ENCODE data around the gene CD52.
A peak's percentile ranks its signal among the peaks of the same experiment; 100 is the strongest.

CD52 gene

DNA sequence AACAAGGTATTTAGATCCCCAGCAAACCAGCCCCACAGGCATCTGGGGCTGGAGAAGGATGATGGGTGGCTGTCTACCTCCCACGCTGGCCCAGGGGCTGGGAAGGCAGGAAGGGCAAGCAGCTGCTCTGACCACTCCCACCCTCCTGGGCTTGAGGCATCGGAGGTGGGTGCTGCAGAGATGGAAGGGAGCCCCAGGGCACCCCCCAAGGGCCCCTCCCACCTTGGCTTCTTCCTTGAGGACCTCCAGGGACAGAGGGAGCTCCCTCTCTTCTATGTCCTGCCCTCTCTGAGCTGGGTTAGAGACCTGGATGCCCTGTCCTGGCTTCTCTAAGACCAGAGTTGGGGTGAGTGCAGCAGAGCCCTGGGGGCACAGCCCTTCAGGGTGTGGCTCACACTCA, 3.1 kb downstream of the CD52 start:
- Histone ChIP-seq H4K8ac (ENCODE audit: low read depth, low read length) (no peak overlapping the region), H3K23ac (ENCODE audit: low read length) (no peak overlapping the region), H3K14ac (ENCODE audit: low read length) (no peak overlapping the region), H3K36me3 (ENCODE audit: control insufficient read depth in 1 of 2, insufficient read depth in 2 of 2, low read length in 2 of 2) (peaks cover 35 to 40% of the 10 kb centered on the region in 2 experiments), H3K18ac (ENCODE audit: low read length) (no peak overlapping the region), H3K4ac (ENCODE audit: low read depth, low read length) (no peak overlapping the region), H3K4me3 (ENCODE audit: low read depth, low read length) (no peak overlapping the region), H2AK5ac (ENCODE audit: low read length) (no peak overlapping the region), H3K79me2 (ENCODE audit: control insufficient read depth, insufficient read depth, low read length, poor library complexity) (no peaks in the 10 kb centered on the region), H4K12ac (ENCODE audit: low read depth, low read length) (no peak overlapping the region), H2BK12ac (ENCODE audit: low read length) (no peak overlapping the region), H2BK5ac (ENCODE audit: low read depth, low read length, poor library complexity) (no peak overlapping the region), H3K79me1 (ENCODE audit: low read length) (no peaks in the 10 kb centered on the region), H2BK120ac (ENCODE audit: insufficient read depth, low read length, poor library complexity) (no peak overlapping the region), H3K4me2 (ENCODE audit: low read length) (no peak overlapping the region), H3K27me3 (ENCODE audit: insufficient read depth, low read length) (no peaks in the 10 kb centered on the region), H3K9me3 (ENCODE audit: insufficient read depth, low read depth, low read length) (peaks cover 5% of the 10 kb centered on the region), H3K27ac (ENCODE audit: low read depth, low read length) (no peak overlapping the region), H2AFZ (ENCODE audit: insufficient read depth, low read length, poor library complexity) (no peak overlapping the region), H4K91ac (ENCODE audit: low read depth, low read length) (no peak overlapping the region), H3K9ac (ENCODE audit: low read length) (no peak overlapping the region), H3K4me1 (ENCODE audit: control insufficient read depth in 1 of 2, insufficient read depth in 2 of 2, low read length in 2 of 2) (peaks cover 6 to 8% of the 10 kb centered on the region in 2 experiments)
- no CpG with 5 or more reads among the region's 2 CpGs for WGBS (ENCODE audit: extremely low coverage, insufficient coverage, insufficient read length)
- DNase-seq: no peak

DNA sequence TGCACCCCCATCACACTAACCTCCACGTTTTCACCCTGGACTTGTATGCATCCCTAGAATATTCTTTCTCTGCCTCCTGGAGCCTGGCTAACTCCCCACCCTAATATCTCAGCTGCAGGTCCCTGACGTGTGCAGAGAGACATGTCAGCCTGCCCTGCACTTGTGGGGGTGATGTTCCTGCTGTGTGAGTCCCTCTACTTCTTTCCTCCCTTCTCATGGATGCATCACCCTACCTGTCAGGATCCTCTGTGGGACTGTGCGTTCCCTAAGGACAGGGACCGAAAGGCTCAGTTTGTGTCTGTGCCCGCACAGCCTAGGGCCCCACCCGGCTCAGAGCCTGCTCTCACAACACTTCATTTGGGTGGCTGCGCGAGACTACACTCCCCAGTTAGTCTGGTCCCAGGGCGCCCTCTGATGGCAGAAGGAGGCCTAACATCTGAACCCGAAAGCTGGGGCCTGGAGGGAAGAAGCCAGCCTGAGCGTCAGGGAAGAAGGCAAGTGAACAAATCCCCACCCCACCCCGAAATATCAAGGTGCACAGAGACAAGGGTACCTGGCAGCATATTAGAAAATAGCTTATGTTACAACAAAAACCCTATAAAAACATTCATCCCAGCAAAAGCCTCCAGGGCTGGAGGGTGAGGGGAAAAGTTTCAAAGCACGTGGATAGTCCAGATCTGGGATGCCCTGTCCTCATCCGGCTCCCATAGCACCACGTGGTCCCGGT, 3.7 kb downstream of the CD52 start:
- Histone ChIP-seq H2BK12ac (ENCODE audit: low read length) (no peak overlapping the region), H3K4me3 (ENCODE audit: low read depth, low read length) (no peak overlapping the region), H3K9me3 (ENCODE audit: insufficient read depth, low read depth, low read length) (peaks cover 5% of the 10 kb centered on the region), H2BK5ac (ENCODE audit: low read depth, low read length, poor library complexity) (no peak overlapping the region), H3K9ac (ENCODE audit: low read length) (no peak overlapping the region), H4K12ac (ENCODE audit: low read depth, low read length) (no peak overlapping the region), H2BK120ac (ENCODE audit: insufficient read depth, low read length, poor library complexity) (no peak overlapping the region), H4K91ac (ENCODE audit: low read depth, low read length) (no peak overlapping the region), H4K8ac (ENCODE audit: low read depth, low read length) (no peak overlapping the region), H2AFZ (ENCODE audit: insufficient read depth, low read length, poor library complexity) (no peak overlapping the region), H2AK5ac (ENCODE audit: low read length) (no peak overlapping the region), H3K36me3 (ENCODE audit: control insufficient read depth in 1 of 2, insufficient read depth in 2 of 2, low read length in 2 of 2) (peaks cover 37 to 40% of the 10 kb centered on the region in 2 experiments), H3K4me1 (ENCODE audit: control insufficient read depth in 1 of 2, insufficient read depth in 2 of 2, low read length in 2 of 2) (peaks cover 6 to 8% of the 10 kb centered on the region in 2 experiments), H3K18ac (ENCODE audit: low read length) (no peak overlapping the region), H3K27me3 (ENCODE audit: insufficient read depth, low read length) (no peaks in the 10 kb centered on the region), H3K4ac (ENCODE audit: low read depth, low read length) (no peak overlapping the region), H3K79me1 (ENCODE audit: low read length) (no peaks in the 10 kb centered on the region), H3K14ac (ENCODE audit: low read length) (no peak overlapping the region), H3K27ac (ENCODE audit: low read depth, low read length) (no peak overlapping the region), H3K79me2 (ENCODE audit: control insufficient read depth, insufficient read depth, low read length, poor library complexity) (no peaks in the 10 kb centered on the region), H3K23ac (ENCODE audit: low read length) (no peak overlapping the region), H3K4me2 (ENCODE audit: low read length) (no peak overlapping the region)
- no CpG with 5 or more reads among the region's 16 CpGs for WGBS (ENCODE audit: extremely low coverage, insufficient coverage, insufficient read length)
- DNase-seq: peak; percentile 77 to 94

DNA sequence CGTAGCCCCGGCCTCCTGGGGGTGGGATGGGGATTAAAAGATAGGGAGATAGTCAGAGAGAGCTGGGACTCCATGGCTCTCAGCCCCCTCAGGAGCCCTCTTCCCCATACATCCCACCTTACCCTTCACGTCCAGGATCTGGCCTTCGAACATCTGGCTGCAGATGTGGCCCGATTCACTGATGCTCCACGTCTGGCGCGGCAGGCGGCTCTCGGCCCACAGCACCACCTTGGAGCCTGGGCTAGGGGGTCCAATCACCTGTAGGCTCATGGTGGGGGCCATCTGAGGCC, 4.2 kb downstream of the CD52 start:
- H3K4me1 ChIP-seq (ENCODE audit: control insufficient read depth in 1 of 2, insufficient read depth in 2 of 2, low read length in 2 of 2): peaks cover 6 to 8% of the 10 kb centered on the region in 2 experiments
- no peak overlapping the region for H3K9ac ChIP-seq (ENCODE audit: low read length)
- H3K79me2 ChIP-seq (ENCODE audit: control insufficient read depth, insufficient read depth, low read length, poor library complexity): no peaks in the 10 kb centered on the region
- no peak overlapping the region for H3K18ac ChIP-seq (ENCODE audit: low read length)
- no peak overlapping the region for H3K27ac ChIP-seq (ENCODE audit: low read depth, low read length)
- H2BK12ac ChIP-seq (ENCODE audit: low read length): no peak overlapping the region
- no peak overlapping the region for H2AFZ ChIP-seq (ENCODE audit: insufficient read depth, low read length, poor library complexity)
- H3K14ac ChIP-seq (ENCODE audit: low read length): no peak overlapping the region
- H2BK120ac ChIP-seq (ENCODE audit: insufficient read depth, low read length, poor library complexity): no peak overlapping the region
- no peak overlapping the region for H3K23ac ChIP-seq (ENCODE audit: low read length)
- H3K79me1 ChIP-seq (ENCODE audit: low read length): no peaks in the 10 kb centered on the region
- H3K36me3 ChIP-seq (ENCODE audit: control insufficient read depth in 1 of 2, insufficient read depth in 2 of 2, low read length in 2 of 2): peaks cover 37 to 40% of the 10 kb centered on the region in 2 experiments
- H3K4me2 ChIP-seq (ENCODE audit: low read length): no peak overlapping the region
- DNase-seq: no peak
- WGBS (ENCODE audit: extremely low coverage, insufficient coverage, insufficient read length): no CpG with 5 or more reads among the region's 10 CpGs
- no peaks in the 10 kb centered on the region for H3K27me3 ChIP-seq (ENCODE audit: insufficient read depth, low read length)
- no peak overlapping the region for H4K12ac ChIP-seq (ENCODE audit: low read depth, low read length)
- no peak overlapping the region for H4K91ac ChIP-seq (ENCODE audit: low read depth, low read length)
- no peak overlapping the region for H2BK5ac ChIP-seq (ENCODE audit: low read depth, low read length, poor library complexity)
- H2AK5ac ChIP-seq (ENCODE audit: low read length): no peak overlapping the region
- peaks cover 5% of the 10 kb centered on the region for H3K9me3 ChIP-seq (ENCODE audit: insufficient read depth, low read depth, low read length)
- no peak overlapping the region for H3K4me3 ChIP-seq (ENCODE audit: low read depth, low read length)
- H3K4ac ChIP-seq (ENCODE audit: low read depth, low read length): no peak overlapping the region
- H4K8ac ChIP-seq (ENCODE audit: low read depth, low read length): no peak overlapping the region

DNA sequence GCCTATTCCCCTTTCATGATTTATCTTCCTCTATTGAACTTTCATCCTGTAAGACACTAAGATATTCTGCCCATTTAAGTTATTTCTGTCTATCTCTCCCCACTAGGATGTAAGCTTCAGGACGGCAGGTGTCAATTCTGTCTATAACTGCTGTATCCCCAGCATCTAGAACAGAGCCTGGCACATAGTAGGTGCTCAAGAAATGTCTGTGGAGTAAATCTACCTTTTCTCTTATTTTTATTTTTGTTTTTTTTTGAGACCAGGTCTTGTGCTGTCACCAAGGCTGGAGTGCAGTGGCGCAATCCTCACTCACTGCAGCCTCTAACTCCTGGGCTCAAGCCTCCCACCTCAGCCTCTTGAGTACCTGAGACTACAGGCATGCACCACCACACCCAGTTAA, 5.6 kb downstream of the CD52 start:
- Histone ChIP-seq H3K18ac (ENCODE audit: low read length) (no peak overlapping the region), H2BK120ac (ENCODE audit: insufficient read depth, low read length, poor library complexity) (no peak overlapping the region)
- no CpG with 5 or more reads among the region's 2 CpGs for WGBS (ENCODE audit: extremely low coverage, insufficient coverage, insufficient read length)

More for the DNA sequence above, 5.6 kb downstream of the CD52 start:
- Histone ChIP-seq H2BK12ac (ENCODE audit: low read length) (no peak overlapping the region), H3K4me1 (ENCODE audit: control insufficient read depth in 1 of 2, insufficient read depth in 2 of 2, low read length in 2 of 2) (no peaks in the 10 kb centered on the region), H4K8ac (ENCODE audit: low read depth, low read length) (no peak overlapping the region), H2BK5ac (ENCODE audit: low read depth, low read length, poor library complexity) (no peak overlapping the region), H3K79me1 (ENCODE audit: low read length) (no peaks in the 10 kb centered on the region), H3K27me3 (ENCODE audit: insufficient read depth, low read length) (no peaks in the 10 kb centered on the region), H4K91ac (ENCODE audit: low read depth, low read length) (no peak overlapping the region), H3K79me2 (ENCODE audit: control insufficient read depth, insufficient read depth, low read length, poor library complexity) (no peaks in the 10 kb centered on the region), H3K14ac (ENCODE audit: low read length) (no peak overlapping the region), H2AFZ (ENCODE audit: insufficient read depth, low read length, poor library complexity) (no peak overlapping the region), H3K23ac (ENCODE audit: low read length) (no peak overlapping the region), H3K4me3 (ENCODE audit: low read depth, low read length) (no peak overlapping the region), H3K9me3 (ENCODE audit: insufficient read depth, low read depth, low read length) (peaks cover 5% of the 10 kb centered on the region), H3K4ac (ENCODE audit: low read depth, low read length) (no peak overlapping the region), H2AK5ac (ENCODE audit: low read length) (no peak overlapping the region), H4K12ac (ENCODE audit: low read depth, low read length) (no peak overlapping the region), H3K36me3 (ENCODE audit: control insufficient read depth in 1 of 2, insufficient read depth in 2 of 2, low read length in 2 of 2) (peaks cover 38 to 44% of the 10 kb centered on the region in 2 experiments), H3K4me2 (ENCODE audit: low read length) (no peak overlapping the region), H3K9ac (ENCODE audit: low read length) (no peak overlapping the region), H3K27ac (ENCODE audit: low read depth, low read length) (no peak overlapping the region)
- DNase-seq: no peak
